Stimulated activated CD8-positive, alpha-beta memory T cell treated with anti-CD3 and anti-CD28 coated beads, Interleukin-4, amount 100 ng/mL, for 48 hours (primary cell): ENCODE results near the gene ADGRL2.

Experiments used
- DNase-seq: peaks from one replicate; pipeline ENCODE4 v3.0.0-alpha.2; 2020

Gene ADGRL2

GRCh38 chr1:82000221-82000620, 199.5 kb downstream of the ADGRL2 start:
- no peak for DNase-seq

- no peak for DNase-seq
Observed at GRCh38 chr1:82001345-82001744, 200.6 kb downstream of the ADGRL2 start.

- no peak for DNase-seq
Observed at GRCh38 chr1:82007804-82008203, 207.1 kb downstream of the ADGRL2 start.

- DNase-seq, result no peak
Observed at GRCh38 chr1:82013702-82014101, 213.0 kb downstream of the ADGRL2 start.

- DNase-seq, result no peak
Observed at GRCh38 chr1:82015444-82015843, 214.7 kb downstream of the ADGRL2 start.

GRCh38 chr1:82018319-82018718, 217.6 kb downstream of the ADGRL2 start:
- no peak for DNase-seq

GRCh38 chr1:82019508-82019907, 218.8 kb downstream of the ADGRL2 start:
- DNase-seq, result no peak

- DNase-seq, result no peak
Observed at GRCh38 chr1:82030830-82031229, 230.1 kb downstream of the ADGRL2 start.

- no peak for DNase-seq
Observed at GRCh38 chr1:82032068-82032467, 231.3 kb downstream of the ADGRL2 start.

- no peak for DNase-seq
Observed at GRCh38 chr1:82034812-82035211, 234.1 kb downstream of the ADGRL2 start.
